Brain microvascular endothelial cell (primary cell): Measurements from ENCODE around the gene GUCA1A.
A peak's percentile ranks its signal among the peaks of the same experiment; 100 is the strongest.
"Not testable (repeated sequence)": the region's sequence is repeated elsewhere in the genome, so short reads cannot be mapped to it uniquely, and the experiment has no call there.

ENCODE experiments used
- DNase-seq: peaks from one replicate; pipeline ENCODE4 v3.0.0-alpha.2; 2020
- H3K27ac ChIP-seq: fragments of 250-450 bp; sonication (Bioruptor Pico); 2 replicates; pipeline ENCODE4 v1.5.1; 2020; ENCODE audit warnings: mild to moderate bottlenecking, moderate library complexity
- H3K27me3 ChIP-seq: fragments of 250-450 bp; sonication (Bioruptor Pico); replicated peaks from 2 replicates; pipeline ENCODE4 v1.5.1; 2020; ENCODE audit warnings: mild to moderate bottlenecking
- H3K36me3 ChIP-seq: fragments of 250-450 bp; sonication (Bioruptor Pico); replicated peaks from 2 replicates; pipeline ENCODE4 v1.5.1; 2020; ENCODE audit warnings: mild to moderate bottlenecking
- H3K4me3 ChIP-seq: 2 replicates; pipeline ENCODE4 v1.5.1; 2011; ENCODE audit warnings: low read depth, mild to moderate bottlenecking, control low read depth, low read length, moderate library complexity
- CTCF ChIP-seq: IDR thresholded peaks from 2 replicates; pipeline ENCODE4 v1.5.1; 2011; ENCODE audit warnings: low read depth, mild to moderate bottlenecking, moderate library complexity, low read length, control low read depth, inconsistent platforms; ENCODE audit errors: missing control alignments
- in situ Hi-C: cut with HindIII; loops from 2 replicates; pipeline ENCODE4 v1.10.0; 2017; ENCODE audit warnings: low sequenced_read_pairs, low pct_ligation_motif_present

GUCA1A gene

DNA sequence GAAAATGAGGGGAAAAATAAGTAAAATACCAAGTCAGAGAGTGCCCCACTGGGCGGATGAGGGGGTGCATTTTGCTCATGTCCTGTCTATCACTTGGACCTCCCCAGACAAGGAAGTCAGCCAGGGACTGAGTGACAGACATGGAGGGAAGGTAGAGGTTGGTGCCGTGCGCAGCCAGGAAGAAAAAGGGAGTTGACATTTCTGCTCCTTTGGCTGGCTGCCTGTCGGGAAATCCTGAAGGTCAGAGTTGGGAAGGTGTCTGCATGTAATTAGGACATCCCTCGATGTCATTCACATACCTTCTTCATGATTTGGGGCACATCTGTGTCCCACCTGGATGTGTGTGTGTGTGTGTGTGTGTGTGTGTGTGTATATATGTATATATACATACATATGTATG is 8.9 kb downstream of the GUCA1A start:
- Histone ChIP-seq H3K36me3 (no peaks in the 10 kb centered on the region), H3K27me3 (no peaks in the 10 kb centered on the region), H3K4me3 (no peak overlapping the region), H3K27ac (no peak overlapping the region)
- in situ Hi-C loops: no loop called here
- no peak for DNase-seq
- no peak for TF ChIP-seq CTCF

- in situ Hi-C loops: no loop called here
- Histone ChIP-seq H3K27me3 (no peaks in the 10 kb centered on the region), H3K4me3 (no peak overlapping the region), H3K36me3 (no peaks in the 10 kb centered on the region), H3K27ac (no peak overlapping the region)
- DNase-seq: no peak
- TF ChIP-seq CTCF: no peak
Observed at GRCh38 chr6:42184475-42184874, 11.3 kb downstream of the GUCA1A start.

GRCh38 chr6:42185597-42185996 is 12.4 kb downstream of the GUCA1A start:
- Histone ChIP-seq H3K27me3 (no peaks in the 10 kb centered on the region), H3K27ac (no peak overlapping the region), H3K36me3 (no peaks in the 10 kb centered on the region), H3K4me3 (no peak overlapping the region)
- TF ChIP-seq CTCF: no peak
- DNase-seq: no peak
- in situ Hi-C loops: no loop called here

DNA sequence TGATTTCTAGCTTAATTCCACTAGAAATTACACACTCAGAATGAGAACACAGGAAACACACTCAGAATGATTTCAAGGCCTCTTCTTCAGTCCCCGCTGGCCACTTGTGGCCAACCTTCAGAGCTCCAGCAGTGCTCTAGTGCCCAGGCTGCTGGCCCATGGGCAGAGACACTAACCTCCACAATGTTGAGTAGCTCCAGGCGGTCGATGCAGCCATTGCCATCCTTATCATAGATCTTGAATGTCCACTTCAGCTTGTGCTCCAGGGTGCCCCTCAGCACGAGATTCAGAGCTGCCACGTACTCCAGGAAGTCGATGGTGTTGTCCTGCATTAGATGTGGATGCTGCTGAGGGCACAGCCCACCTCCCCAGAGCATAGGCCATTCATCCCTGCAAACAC is 15.2 kb downstream of the GUCA1A start:
- Histone ChIP-seq H3K27me3 (no peaks in the 10 kb centered on the region), H3K36me3 (no peaks in the 10 kb centered on the region), H3K4me3 (no peak overlapping the region), H3K27ac (no peak overlapping the region)
- DNase-seq: no peak
- TF ChIP-seq CTCF: no peak
- in situ Hi-C loops: no loop called here

DNA sequence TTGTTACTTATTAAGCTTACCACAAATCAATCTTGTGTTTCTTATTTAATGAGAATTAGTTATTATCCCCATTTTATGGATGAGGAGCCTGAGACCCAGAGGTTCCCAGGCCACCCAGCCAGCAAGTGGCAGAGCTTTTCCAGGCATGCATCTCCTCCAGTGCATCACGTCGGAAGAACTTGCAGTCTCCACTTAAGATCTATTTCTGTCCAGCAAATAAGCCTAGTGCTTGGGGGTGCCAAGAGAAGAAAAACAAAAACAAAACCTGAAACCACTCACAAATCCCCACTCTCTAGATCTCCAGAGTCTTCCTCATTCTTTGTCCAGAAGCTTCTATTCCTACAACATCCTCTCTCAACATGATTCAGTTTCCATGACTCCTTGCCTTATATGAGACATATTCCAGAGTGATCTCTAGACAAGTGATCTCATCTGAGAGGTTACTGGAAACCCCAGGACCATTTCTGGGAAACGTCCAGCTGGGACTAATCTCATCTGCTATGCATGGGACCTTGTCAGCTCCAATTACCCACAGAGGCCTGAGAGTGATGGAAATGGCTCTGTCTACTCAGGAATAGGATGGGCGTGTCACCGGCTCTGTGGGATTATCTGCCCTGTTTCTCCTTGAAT is 17.5 kb downstream of the GUCA1A start:
- Histone ChIP-seq H3K27me3 (no peaks in the 10 kb centered on the region), H3K36me3 (no peaks in the 10 kb centered on the region), H3K4me3 (no peak overlapping the region), H3K27ac (no peak overlapping the region)
- in situ Hi-C loops: no loop called here
- peak; percentile 77 for DNase-seq
- TF ChIP-seq CTCF: no peak

- in situ Hi-C loops, H3K36me3 ChIP-seq, DNase-seq: not testable (repeated sequence)
Observed at GRCh38 chr6:42192385-42192784, 19.2 kb downstream of the GUCA1A start.

More at GRCh38 chr6:42192385-42192784, 19.2 kb downstream of the GUCA1A start:
- not testable (repeated sequence) for H3K27me3 ChIP-seq, H3K27ac ChIP-seq, H3K4me3 ChIP-seq
